A673 (cell line): ENCODE measurements around the gene LRRC8C. TPM values are rescaled to one million over a fixed set of nuclear protein-coding genes. Genes with fewer than 3 reads are reported as not detected.

Experiments
- BruUV-seq: library from RNA; stranded (reverse); fragments of 400-500 nt; replicated peaks from 2 replicates; lab custom pipeline; 2021; lab: Mats Ljungman, UMichigan
- CTCF ChIA-PET: fragments of 300-600 bp; sonication (Branson Sonifier 250); formaldehyde crosslinking; loops from one replicate; lab custom pipeline; 2022; ENCODE audit warnings: antibody characterized with exemption; lab: Charles Lee
- POLR2A ChIA-PET: fragments of 300-600 bp; sonication (Branson Sonifier 250); formaldehyde crosslinking; loops from one replicate; lab custom pipeline; 2022; ENCODE audit warnings: antibody characterized with exemption; ENCODE audit not compliant: low non-redundant PET; lab: Charles Lee
- DNase-seq: peaks from one replicate; pipeline ENCODE4 v3.0.0-alpha.2; 2015; ENCODE audit warnings: low spot score
- H3K27ac ChIP-seq: fragments of 200-600 bp; sonication (generic); 2 replicates; pipeline ENCODE4 v1.5.1; 2016; ENCODE audit warnings: mixed run types, low read depth, mild to moderate bottlenecking, mixed read lengths, antibody characterized with exemption, low read length; ENCODE audit not compliant: poor library complexity, severe bottlenecking
- H3K27me3 ChIP-seq: fragments of 200-600 bp; sonication (generic); replicated peaks from 2 replicates; pipeline ENCODE4 v1.6.1; 2017; ENCODE audit warnings: mixed run types, low read depth, mild to moderate bottlenecking, mixed read lengths, antibody characterized with exemption, low read length; ENCODE audit not compliant: insufficient read depth, poor library complexity
- H3K36me3 ChIP-seq: fragments of 200-600 bp; sonication (generic); 2 replicates; pipeline ENCODE4 v1.6.1; 2016; ENCODE audit warnings: mixed run types, mild to moderate bottlenecking, mixed read lengths, antibody characterized with exemption, low read length; ENCODE audit not compliant: insufficient read depth, poor library complexity, severe bottlenecking
- H3K4me1 ChIP-seq: fragments of 200-600 bp; sonication (generic); 2 replicates; pipeline ENCODE4 v1.6.1; 2017; ENCODE audit warnings: mixed run types, mild to moderate bottlenecking, mixed read lengths, antibody characterized with exemption, low read length; ENCODE audit not compliant: insufficient read depth, poor library complexity, severe bottlenecking
- H3K4me3 ChIP-seq: fragments of 200-600 bp; sonication (generic); 2 replicates; pipeline ENCODE4 v1.5.1; 2016; ENCODE audit warnings: low read depth, mixed run types, mild to moderate bottlenecking, mixed read lengths, low read length; ENCODE audit not compliant: poor library complexity, severe bottlenecking
- H3K9me3 ChIP-seq: fragments of 200-600 bp; sonication (generic); 2 replicates; pipeline ENCODE4 v1.6.1; 2016; ENCODE audit warnings: mixed run types, low read depth, mild to moderate bottlenecking, mixed read lengths, antibody characterized with exemption, low read length; ENCODE audit not compliant: poor library complexity, severe bottlenecking
- EZH2 ChIP-seq: fragments of 200-600 bp; sonication (generic); IDR thresholded peaks from 2 replicates; pipeline ENCODE4 v1.6.1; 2017; ENCODE audit warnings: borderline replicate concordance, low read depth, mild to moderate bottlenecking, mixed read lengths, antibody characterized with exemption, low read length; ENCODE audit not compliant: poor library complexity, severe bottlenecking
- intact Hi-C: fragments of 100-400 bp; cut with micrococcal nuclease; formaldehyde crosslinking; loops from one replicate; pipeline ENCODE4 v1.10.0; 2022; ENCODE audit not compliant: unreplicated experiment
- total RNA-seq: library from RNA; stranded (reverse); gene quantifications from 2 replicates; pipeline ENCODE4 v1.2.3, GENCODE V29; 2021
- TF ChIP-seq, protein P1 (sequence below): fragments of 300-800, 200-600 bp; sonication (generic); conservative IDR thresholded peaks from 2 replicates; pipeline ENCODE4 v1.5.1; 2017; ENCODE audit warnings: low read depth, mild to moderate bottlenecking, antibody characterized with exemption, low read length, moderate library complexity, mixed read lengths

Gene LRRC8C
- total RNA-seq, 1 experiment from 2014 or later, result 6.9 TPM

DNA sequence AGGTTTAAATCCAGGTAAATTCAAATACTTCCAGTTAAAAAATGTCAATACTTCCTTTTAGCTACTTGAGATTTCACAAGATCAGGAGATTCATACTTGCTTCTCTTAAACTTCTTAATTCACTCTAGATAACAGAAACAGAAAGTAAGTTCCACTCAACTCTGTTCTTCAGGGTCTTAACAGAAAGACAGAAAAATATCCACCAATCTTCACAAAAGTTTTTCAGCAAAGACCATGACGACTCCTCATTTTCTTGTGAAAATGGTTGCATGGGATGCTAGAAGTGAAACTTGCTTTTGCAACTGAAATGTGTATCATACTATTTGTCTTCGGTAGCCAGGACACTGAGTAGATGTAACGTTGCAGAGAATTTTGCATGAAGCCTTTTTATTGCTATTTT lies 12.3 kb upstream of the LRRC8C start:
- intact Hi-C loops, result no loop called here
- ChIA-PET POLR2A (no interaction called here), CTCF (no interaction called here)
- TF ChIP-seq, protein P1, sequence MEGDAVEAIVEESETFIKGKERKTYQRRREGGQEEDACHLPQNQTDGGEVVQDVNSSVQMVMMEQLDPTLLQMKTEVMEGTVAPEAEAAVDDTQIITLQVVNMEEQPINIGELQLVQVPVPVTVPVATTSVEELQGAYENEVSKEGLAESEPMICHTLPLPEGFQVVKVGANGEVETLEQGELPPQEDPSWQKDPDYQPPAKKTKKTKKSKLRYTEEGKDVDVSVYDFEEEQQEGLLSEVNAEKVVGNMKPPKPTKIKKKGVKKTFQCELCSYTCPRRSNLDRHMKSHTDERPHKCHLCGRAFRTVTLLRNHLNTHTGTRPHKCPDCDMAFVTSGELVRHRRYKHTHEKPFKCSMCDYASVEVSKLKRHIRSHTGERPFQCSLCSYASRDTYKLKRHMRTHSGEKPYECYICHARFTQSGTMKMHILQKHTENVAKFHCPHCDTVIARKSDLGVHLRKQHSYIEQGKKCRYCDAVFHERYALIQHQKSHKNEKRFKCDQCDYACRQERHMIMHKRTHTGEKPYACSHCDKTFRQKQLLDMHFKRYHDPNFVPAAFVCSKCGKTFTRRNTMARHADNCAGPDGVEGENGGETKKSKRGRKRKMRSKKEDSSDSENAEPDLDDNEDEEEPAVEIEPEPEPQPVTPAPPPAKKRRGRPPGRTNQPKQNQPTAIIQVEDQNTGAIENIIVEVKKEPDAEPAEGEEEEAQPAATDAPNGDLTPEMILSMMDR, result no peak
- no peak for TF ChIP-seq EZH2
- Histone ChIP-seq H3K36me3 (no peaks in the 10 kb centered on the region), H3K4me3 (no peak overlapping the region), H3K27me3 (no peaks in the 10 kb centered on the region), H3K27ac (no peak overlapping the region), H3K4me1 (no peaks in the 10 kb centered on the region), H3K9me3 (no peaks in the 10 kb centered on the region)
- DNase-seq, result no peak
- BruUV-seq, result no TSS peak

DNA sequence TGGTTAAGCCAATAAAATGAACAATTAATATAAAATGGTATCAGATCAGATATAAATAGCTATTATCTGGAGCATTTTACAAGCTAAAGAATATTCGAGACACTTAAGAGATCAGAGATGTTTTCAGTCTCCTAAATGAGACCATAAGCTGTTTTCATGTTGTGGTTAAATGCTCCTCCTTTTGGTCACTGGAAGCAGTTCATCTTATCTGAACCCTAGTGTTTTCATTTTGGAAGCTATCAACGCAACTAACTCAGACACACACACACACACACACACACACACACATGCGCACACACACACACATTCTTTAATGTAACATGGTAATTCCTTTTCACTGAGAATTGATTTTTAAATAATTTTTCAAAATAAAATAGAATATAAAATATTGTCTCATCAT lies 10.0 kb upstream of the LRRC8C start:
- intact Hi-C loops, result no loop called here
- no peaks in the 10 kb centered on the region for H3K36me3 ChIP-seq
- H3K27ac ChIP-seq, result no peak overlapping the region
- no peak for DNase-seq
- ChIA-PET POLR2A (no interaction called here), CTCF (interaction anchor here (0.5 to 1.2 kb wide), 3 partner anchors 140 to 379 kb away, joined by 3 to 11 read pairs (median 6); no protein-coding TSS in a partner anchor)
- H3K4me3 ChIP-seq, result no peak overlapping the region
- H3K27me3 ChIP-seq, result no peaks in the 10 kb centered on the region
- H3K9me3 ChIP-seq, result no peaks in the 10 kb centered on the region
- H3K4me1 ChIP-seq, result no peaks in the 10 kb centered on the region
- BruUV-seq, result no TSS peak
- TF ChIP-seq EZH2, result no peak
- TF ChIP-seq, protein P1, result no peak

DNA sequence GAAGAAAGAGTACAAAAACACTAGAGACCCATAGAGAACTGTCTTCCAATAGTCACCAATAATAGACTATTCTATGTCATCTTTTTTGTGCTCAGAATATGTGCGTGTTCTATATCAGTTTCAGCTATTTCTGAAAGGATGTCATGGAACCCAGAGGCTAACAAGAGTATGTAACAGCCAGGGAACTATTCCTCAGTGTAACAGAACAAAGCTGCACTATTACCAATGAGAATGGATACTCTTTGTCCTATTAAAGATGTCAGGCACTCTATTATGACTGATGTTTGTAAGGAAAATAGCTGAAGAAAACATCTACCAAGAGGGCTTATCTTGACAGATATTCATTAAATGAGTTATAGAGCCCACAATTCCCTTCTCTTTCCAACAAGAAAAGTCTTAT lies 8.6 kb upstream of the LRRC8C start:
- Histone ChIP-seq H3K4me1 (no peaks in the 10 kb centered on the region), H3K27me3 (no peaks in the 10 kb centered on the region), H3K4me3 (no peak overlapping the region), H3K36me3 (no peaks in the 10 kb centered on the region), H3K9me3 (no peaks in the 10 kb centered on the region), H3K27ac (no peak overlapping the region)
- no TSS peak for BruUV-seq
- CTCF ChIA-PET, result interaction anchor here (0.9 kb wide), 1 partner anchor 139 kb away, joined by 4 read pairs; no protein-coding TSS in a partner anchor
- DNase-seq, result no peak
- intact Hi-C loops, result no loop called here
- POLR2A ChIA-PET, result no interaction called here
- TF ChIP-seq EZH2, result no peak
- TF ChIP-seq, protein P1, result no peak
